ENCODE results near the gene SUMO3. TPM values are rescaled to one million over a fixed set of nuclear protein-coding genes. Genes with fewer than 3 reads are reported as not detected.

SUMO3 gene
- total and polyA plus RNA-seq, 7 experiments from 2014 or later, result 46.9 to 91.7 (median 76.5) TPM

- Mint-ChIP-seq H3K27me3 (no peaks in the 10 kb centered on the region), H3K9me3 (no peaks in the 10 kb centered on the region), H3K4me3 (peak overlapping the region; percentile 37 to 70 (median 60)), H3K4me1 (peaks cover 30 to 68% (median 57%) of the 10 kb centered on the region in 7 donors), H3K36me3 (peaks cover 7 to 47% (median 11%) of the 10 kb centered on the region in 5 donors), H3K27ac (peak overlapping the region in 8 of 9 donors; percentile 78 to 94 (median 90))
- DNase-seq, result peak in 2 of 9 donors; percentile 27 to 31
- H3K27me3 ChIP-seq (ENCODE audit: control insufficient read depth in 2 of 2, insufficient read depth in 2 of 2, low read length in 2 of 2), result no peaks in the 10 kb centered on the region
- H3K36me3 ChIP-seq (ENCODE audit: control insufficient read depth in 2 of 3, insufficient read depth in 3 of 3, low read length in 3 of 3), result peaks cover 15 to 88% (median 15%) of the 10 kb centered on the region in 3 experiments
- H3K9me3 ChIP-seq (ENCODE audit: control insufficient read depth in 2 of 3, low read length in 3 of 3), result no peaks in the 10 kb centered on the region
- ChIA-PET POLR2A (interaction anchor here (0.9 kb wide), 1 partner anchor 515 kb away, joined by 3 read pairs; the partner anchor contains the start of gene CFAP410), CTCF (no interaction called here)
- ATAC-seq, result peak; percentile 43
- H3K4me1 ChIP-seq (ENCODE audit: control insufficient read depth in 2 of 2, insufficient read depth in 2 of 2, low read length in 2 of 2), result peaks cover 0 to 42% of the 10 kb centered on the region in 2 donors
- no peak overlapping the region for H3K4me3 ChIP-seq (ENCODE audit: low read length)
- peak overlapping the region; percentile 63 for H3K27ac ChIP-seq (ENCODE audit: low read depth, low read length)
- intact Hi-C loops (cut with micrococcal nuclease), result no loop called here
Measured at GRCh38 chr21:44854391-44854663, 36.5 kb upstream of the SUMO3 start.

- Histone ChIP-seq H3K4me3 (ENCODE audit: low read length) (no peak overlapping the region), H3K27ac (ENCODE audit: low read depth, low read length) (peak overlapping the region; percentile 63), H3K36me3 (ENCODE audit: control insufficient read depth in 2 of 3, insufficient read depth in 3 of 3, low read length in 3 of 3) (peaks cover 11 to 88% (median 12%) of the 10 kb centered on the region in 3 experiments), H3K9me3 (ENCODE audit: control insufficient read depth in 2 of 3, low read length in 3 of 3) (no peaks in the 10 kb centered on the region), H3K27me3 (ENCODE audit: control insufficient read depth in 2 of 2, insufficient read depth in 2 of 2, low read length in 2 of 2) (no peaks in the 10 kb centered on the region), H3K4me1 (ENCODE audit: control insufficient read depth in 2 of 2, insufficient read depth in 2 of 2, low read length in 2 of 2) (peaks cover 0 to 42% of the 10 kb centered on the region in 2 donors)
- CTCF ChIA-PET, result no interaction called here
- Mint-ChIP-seq H3K27me3 (no peaks in the 10 kb centered on the region), H3K27ac (peak overlapping the region in 8 of 9 donors; percentile 78 to 94 (median 90)), H3K4me3 (peak overlapping the region in 8 of 10 donors; percentile 42 to 70 (median 64)), H3K9me3 (no peaks in the 10 kb centered on the region), H3K36me3 (peaks cover 7 to 43% (median 11%) of the 10 kb centered on the region in 5 donors), H3K4me1 (peaks cover 30 to 65% (median 57%) of the 10 kb centered on the region in 7 donors)
- POLR2A ChIA-PET, result interaction anchor here (0.7 to 0.9 kb wide), 2 partner anchors 441 to 515 kb away, joined by 3 read pairs; partner anchors contain the start of gene CFAP410
- no peak for ATAC-seq
- DNase-seq, result no peak
- intact Hi-C loops (cut with micrococcal nuclease), result no loop called here
Measured at GRCh38 chr21:44853601-44854390, 35.9 kb upstream of the SUMO3 start.

GRCh38 chr21:44850905-44851657, 33.2 kb upstream of the SUMO3 start:
- H3K9me3 ChIP-seq (ENCODE audit: control insufficient read depth in 2 of 3, low read length in 3 of 3), result no peaks in the 10 kb centered on the region
- Mint-ChIP-seq H3K9me3 (no peaks in the 10 kb centered on the region), H3K27ac (peak overlapping the region; percentile 23 to 94 (median 87)), H3K36me3 (peaks cover 5 to 28% (median 10%) of the 10 kb centered on the region in 5 donors), H3K27me3 (no peaks in the 10 kb centered on the region), H3K4me3 (peak overlapping the region in 9 of 10 donors; percentile 29 to 68 (median 53)), H3K4me1 (peaks cover 38 to 64% (median 55%) of the 10 kb centered on the region in 7 donors)
- H3K4me3 ChIP-seq (ENCODE audit: low read length), result no peak overlapping the region
- ChIA-PET POLR2A (interaction anchor here (0.9 to 1.7 kb wide), 5 partner anchors 10 to 68 kb away, joined by 3 to 4 read pairs (median 3); no protein-coding TSS in a partner anchor), CTCF (interaction anchor here (0.6 kb wide), 1 partner anchor 58 kb away, joined by 3 read pairs; no protein-coding TSS in a partner anchor)
- H3K36me3 ChIP-seq (ENCODE audit: control insufficient read depth in 2 of 3, insufficient read depth in 3 of 3, low read length in 3 of 3), result peaks cover 11 to 64% (median 12%) of the 10 kb centered on the region in 3 experiments
- peak overlapping the region; percentile 53 for H3K27ac ChIP-seq (ENCODE audit: low read depth, low read length)
- intact Hi-C loops (cut with micrococcal nuclease), result loop anchor here in 1 of 2 donors (1.0 kb wide), 1 partner anchor 34 kb away; no protein-coding TSS in a partner anchor
- peaks cover under 1 to 47% of the 10 kb centered on the region in 2 donors for H3K4me1 ChIP-seq (ENCODE audit: control insufficient read depth in 2 of 2, insufficient read depth in 2 of 2, low read length in 2 of 2)
- ATAC-seq (no peak), DNase-seq (peak in 1 of 9 donors; percentile 21)
- H3K27me3 ChIP-seq (ENCODE audit: control insufficient read depth in 2 of 2, insufficient read depth in 2 of 2, low read length in 2 of 2), result no peaks in the 10 kb centered on the region

DNA sequence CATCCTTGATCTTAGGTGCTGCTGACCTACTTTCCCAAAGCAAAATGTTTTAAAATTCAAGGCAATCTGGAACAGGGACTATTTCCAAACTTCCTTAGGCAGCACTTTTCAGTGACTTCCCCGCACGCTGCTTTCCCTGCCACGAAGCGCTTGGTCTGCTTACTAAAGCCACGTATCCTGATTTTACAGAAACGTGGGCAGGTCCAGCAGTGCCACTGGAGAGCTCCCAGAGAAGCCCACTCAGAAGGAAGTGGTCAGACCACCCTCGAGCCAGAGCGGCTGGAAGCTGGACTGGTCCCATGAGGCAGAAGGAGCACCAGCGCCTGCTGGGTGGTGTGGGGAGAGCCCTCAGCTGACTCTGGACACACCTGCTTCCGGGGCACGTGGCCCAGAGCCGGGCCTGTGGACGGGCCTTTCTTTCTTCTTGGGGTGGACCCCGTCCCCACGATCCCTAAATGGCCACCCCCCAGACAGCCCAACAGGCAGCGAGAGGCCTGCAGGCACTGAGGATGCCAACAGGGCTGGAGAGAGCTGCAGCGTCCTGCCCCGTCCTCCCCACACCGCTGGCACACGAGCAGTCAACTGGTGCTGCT, 32.4 kb upstream of the SUMO3 start:
- peaks cover 10 to 57% (median 11%) of the 10 kb centered on the region in 3 experiments for H3K36me3 ChIP-seq (ENCODE audit: control insufficient read depth in 2 of 3, insufficient read depth in 3 of 3, low read length in 3 of 3)

GRCh38 chr21:44849616-44850130, 31.8 kb upstream of the SUMO3 start:
- peaks cover 0 to 18% (median 10%) of the 10 kb centered on the region in 5 donors for H3K36me3 Mint-ChIP-seq
- no peaks in the 10 kb centered on the region for H3K27me3 Mint-ChIP-seq
- intact Hi-C loops (cut with micrococcal nuclease), result no loop called here
- H3K27ac ChIP-seq (ENCODE audit: low read depth, low read length), result no peak overlapping the region
- ATAC-seq (no peak), DNase-seq (no peak)
- H3K4me3 Mint-ChIP-seq, result no peak overlapping the region
- H3K4me1 Mint-ChIP-seq, result peaks cover 31 to 62% (median 47%) of the 10 kb centered on the region in 7 donors
- POLR2A ChIA-PET, result interaction anchor here (1.4 kb wide), 1 partner anchor 23 kb away, joined by 4 read pairs; no protein-coding TSS in a partner anchor
- no peaks in the 10 kb centered on the region for H3K9me3 Mint-ChIP-seq
- H3K27ac Mint-ChIP-seq, result peak overlapping the region in 2 of 9 donors; percentile 32 to 38
- peaks cover 4 to 50% (median 4%) of the 10 kb centered on the region in 3 experiments for H3K36me3 ChIP-seq (ENCODE audit: control insufficient read depth in 2 of 3, insufficient read depth in 3 of 3, low read length in 3 of 3)
- H3K4me1 ChIP-seq (ENCODE audit: control insufficient read depth in 2 of 2, insufficient read depth in 2 of 2, low read length in 2 of 2), result peaks cover 6 to 47% of the 10 kb centered on the region in 2 donors
- H3K27me3 ChIP-seq (ENCODE audit: control insufficient read depth in 2 of 2, insufficient read depth in 2 of 2, low read length in 2 of 2), result no peaks in the 10 kb centered on the region
- H3K9me3 ChIP-seq (ENCODE audit: control insufficient read depth in 2 of 3, low read length in 3 of 3), result no peaks in the 10 kb centered on the region
- CTCF ChIA-PET, result no interaction called here
- H3K4me3 ChIP-seq (ENCODE audit: low read length), result no peak overlapping the region

More for the DNA sequence above, 32.4 kb upstream of the SUMO3 start:
- Histone ChIP-seq H3K4me1 (ENCODE audit: control insufficient read depth in 2 of 2, insufficient read depth in 2 of 2, low read length in 2 of 2) (peaks cover 6 to 51% of the 10 kb centered on the region in 2 donors), H3K27me3 (ENCODE audit: control insufficient read depth in 2 of 2, insufficient read depth in 2 of 2, low read length in 2 of 2) (no peaks in the 10 kb centered on the region), H3K9me3 (ENCODE audit: control insufficient read depth in 2 of 3, low read length in 3 of 3) (no peaks in the 10 kb centered on the region), H3K4me3 (ENCODE audit: low read length) (no peak overlapping the region), H3K27ac (ENCODE audit: low read depth, low read length) (no peak overlapping the region)
- ATAC-seq (no peak), DNase-seq (no peak)
- H3K27ac Mint-ChIP-seq, result peak overlapping the region in 6 of 9 donors; percentile 36 to 93 (median 87)
- POLR2A ChIA-PET, result interaction anchor here (1.4 to 1.7 kb wide), 3 partner anchors 10 to 27 kb away, joined by 3 to 4 read pairs (median 3); no protein-coding TSS in a partner anchor
- intact Hi-C loops (cut with micrococcal nuclease), result no loop called here
- CTCF ChIA-PET, result interaction anchor here (0.6 kb wide), 1 partner anchor 57 kb away, joined by 3 read pairs; no protein-coding TSS in a partner anchor
- no peaks in the 10 kb centered on the region for H3K9me3 Mint-ChIP-seq
- peaks cover 38 to 62% (median 52%) of the 10 kb centered on the region in 7 donors for H3K4me1 Mint-ChIP-seq
- H3K27me3 Mint-ChIP-seq, result no peaks in the 10 kb centered on the region
- H3K36me3 Mint-ChIP-seq, result peaks cover 0 to 24% (median 10%) of the 10 kb centered on the region in 5 donors
- H3K4me3 Mint-ChIP-seq, result no peak overlapping the region

Data from naive thymus-derived CD4-positive, alpha-beta T cell (primary cell).